OCI-LY7 (cell line): ENCODE data around the gene NPAS2.

Source experiments
- CTCF ChIP-seq: fragments of 200-600 bp; sonication (generic); conservative IDR thresholded peaks from 2 replicates; pipeline ENCODE4 v1.5.1; 2014; ENCODE audit warnings: mild to moderate bottlenecking, antibody characterized with exemption, low read length, moderate library complexity, mixed read lengths
- EZH2phosphoT487 ChIP-seq: fragments of 200-600 bp; sonication (generic); IDR thresholded peaks from 2 replicates; pipeline ENCODE4 v1.6.1; 2018; ENCODE audit warnings: low read depth, borderline replicate concordance, mild to moderate bottlenecking, mixed run types, antibody characterized with exemption, low read length, moderate library complexity, mixed read lengths

GRCh38 chr2:100936070-100936741 is 116.3 kb downstream of the NPAS2 start:
- TF ChIP-seq CTCF (no peak), EZH2phosphoT487 (no peak)
